ENCODE results near the gene ZNF23.

DNA sequence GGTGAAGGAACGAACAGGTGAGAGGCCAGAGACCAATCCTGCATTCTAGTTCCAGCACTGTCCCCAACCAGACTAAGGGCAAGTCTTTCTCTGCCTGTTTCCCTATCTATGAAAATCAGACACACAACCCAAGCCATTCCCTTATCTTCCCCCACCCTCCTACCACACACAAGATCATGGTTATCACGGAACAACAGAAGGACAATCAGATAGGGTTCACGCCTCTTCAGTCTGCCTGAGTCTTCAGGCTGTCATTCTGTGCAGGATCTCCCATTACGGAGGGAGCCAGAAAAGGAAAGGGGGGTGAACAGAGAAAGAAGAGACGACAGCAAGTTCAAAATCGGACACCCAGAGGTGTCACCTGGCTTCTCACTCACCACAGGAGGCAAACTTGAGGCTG is 31.3 kb downstream of the ZNF23 start:
- no peak for TF ChIP-seq TAF1 (IDR thresholded peaks at IDR 0.05; ENCODE audit: low read depth, low read length)
- no peak for TF ChIP-seq POLR2AphosphoS5 (IDR thresholded peaks at IDR 0.05; ENCODE audit: low read depth, low read length)
- TF ChIP-seq POLR2A (IDR thresholded peaks at IDR 0.05; ENCODE audit: low read depth, low read length) = no peak
- TF ChIP-seq PAX5 (IDR thresholded peaks at IDR 0.05; ENCODE audit: insufficient read depth, low read length, severe bottlenecking) = no peak

Data from GM12891 (cell line).